IMR-90 (cell line): ENCODE data around the gene SIM2. TPM values are rescaled to one million over a fixed set of nuclear protein-coding genes. Genes with fewer than 3 reads are reported as not detected.

Source experiments
- ATAC-seq: fragments of 200-7000 bp; cut with Tn5 transposase; 2 replicates; pipeline ENCODE4 v1.9.1; 2020; ENCODE audit warnings: low read depth, mild to moderate bottlenecking, moderate library complexity
- BruUV-seq: library from RNA; stranded (reverse); fragments of 400-500 nt; replicated peaks from 2 replicates; lab custom pipeline; 2021; lab: Mats Ljungman, UMichigan
- CTCF ChIA-PET: fragments of 300-600 bp; formaldehyde crosslinking; extraction: SDS; loops from one replicate; lab custom pipeline; 2021; ENCODE audit warnings: antibody characterized with exemption; lab: Yijun Ruan, JAX
- POLR2A ChIA-PET: fragments of 300-600 bp; sonication (Branson Sonifier 250); formaldehyde crosslinking; loops from one replicate; lab custom pipeline; 2022; ENCODE audit warnings: antibody characterized with exemption; ENCODE audit not compliant: unreplicated experiment; lab: Charles Lee
- DNase-seq: peaks from one replicate; pipeline ENCODE4 v3.0.0; 2013
- H2AFZ ChIP-seq: replicated peaks from 2 replicates; pipeline ENCODE3; 2013; ENCODE audit warnings: low read length, mild to moderate bottlenecking; ENCODE audit not compliant: poor library complexity
- H2AK5ac ChIP-seq: 2 replicates; pipeline ENCODE4 v1.6.1; 2013; ENCODE audit warnings: low read depth, low read length, inconsistent platforms
- H2AK9ac ChIP-seq: replicated peaks from 2 replicates; pipeline ENCODE3; 2013; ENCODE audit warnings: mild to moderate bottlenecking, low read depth, low read length, moderate library complexity; ENCODE audit not compliant: poor library complexity
- H2BK120ac ChIP-seq: 2 replicates; pipeline ENCODE4 v1.6.1; 2013; ENCODE audit warnings: low read depth, low read length, inconsistent platforms
- H2BK15ac ChIP-seq: 3 replicates; pipeline ENCODE4 v1.6.1; 2013; ENCODE audit warnings: low read depth, low read length, inconsistent platforms
- H2BK20ac ChIP-seq: 2 replicates; pipeline ENCODE4 v1.6.1; 2013; ENCODE audit warnings: low read depth, mild to moderate bottlenecking, inconsistent platforms, low read length, moderate library complexity
- H2BK5ac ChIP-seq: 2 replicates; pipeline ENCODE4 v1.6.1; 2013; ENCODE audit warnings: mild to moderate bottlenecking, low read depth, low read length, inconsistent platforms; ENCODE audit not compliant: poor library complexity, severe bottlenecking
- H3K14ac ChIP-seq: replicated peaks from 2 replicates; pipeline ENCODE4 v1.6.1; 2013; ENCODE audit warnings: low read depth, low read length, inconsistent platforms
- H3K18ac ChIP-seq: 2 replicates; pipeline ENCODE4 v1.6.1; 2013; ENCODE audit warnings: low read depth, low read length, control low read depth
- H3K23ac ChIP-seq: 2 replicates; pipeline ENCODE4 v1.6.1; 2013; ENCODE audit warnings: low read depth, low read length, inconsistent platforms
- H3K27ac ChIP-seq: 2 replicates; pipeline ENCODE4 v1.5.1; 2013; ENCODE audit warnings: mild to moderate bottlenecking, control low read depth, low read length; ENCODE audit not compliant: insufficient read depth
- H3K27me3 ChIP-seq: 2 replicates; pipeline ENCODE4 v1.6.1; 2013; ENCODE audit warnings: low read length; ENCODE audit not compliant: control insufficient read depth, insufficient read depth
- H3K36me3 ChIP-seq: 2 replicates; pipeline ENCODE4 v1.6.1; 2013; ENCODE audit warnings: low read length, mixed read lengths; ENCODE audit not compliant: control insufficient read depth, insufficient read depth
- H3K4ac ChIP-seq: 2 replicates; pipeline ENCODE4 v1.6.1; 2013; ENCODE audit warnings: low read depth, low read length, inconsistent platforms
- H3K4me1 ChIP-seq: 2 replicates; pipeline ENCODE4 v1.6.1; 2013; ENCODE audit warnings: low read length, mixed read lengths; ENCODE audit not compliant: control insufficient read depth, insufficient read depth
- H3K4me2 ChIP-seq: 2 replicates; pipeline ENCODE4 v1.6.1; 2013; ENCODE audit warnings: low read depth, mild to moderate bottlenecking, control low read depth, low read length, moderate library complexity
- H3K4me3 ChIP-seq: 2 replicates; pipeline ENCODE4 v1.5.1; 2013; ENCODE audit warnings: low read depth, mild to moderate bottlenecking, control low read depth, low read length, moderate library complexity; ENCODE audit not compliant: insufficient read depth
- H3K56ac ChIP-seq: 2 replicates; pipeline ENCODE4 v1.6.1; 2013; ENCODE audit warnings: low read length, inconsistent platforms; ENCODE audit not compliant: insufficient read depth; ENCODE audit errors: extremely low read depth
- H3K79me1 ChIP-seq, 2 experiments: 2 replicates each; pipeline ENCODE4 v1.6.1; 2013; ENCODE audit warnings: low read length in 2 of 2, inconsistent platforms in 1 of 2, low read depth in 1 of 2
- H3K9ac ChIP-seq: 2 replicates; pipeline ENCODE4 v1.6.1; 2013; ENCODE audit warnings: low read depth, low read length, control low read depth
- H3K9me1 ChIP-seq: 2 replicates; pipeline ENCODE4 v1.6.1; 2013; ENCODE audit warnings: low read length, inconsistent platforms; ENCODE audit not compliant: insufficient read depth
- H3K9me3 ChIP-seq: 2 replicates; pipeline ENCODE4 v1.6.1; 2013; ENCODE audit warnings: low read length; ENCODE audit not compliant: control insufficient read depth, insufficient read depth
- H4K20me1 ChIP-seq: 2 replicates; pipeline ENCODE4 v1.6.1; 2013; ENCODE audit warnings: low read length, inconsistent platforms; ENCODE audit not compliant: insufficient read depth
- H4K5ac ChIP-seq: 2 replicates; pipeline ENCODE4 v1.6.1; 2013; ENCODE audit warnings: mild to moderate bottlenecking, low read depth, low read length, control low read depth
- H4K8ac ChIP-seq, 2 experiments: 2 replicates each; pipeline ENCODE4 v1.6.1; 2013; ENCODE audit warnings: low read depth in 2 of 2, low read length in 2 of 2, control low read depth in 1 of 2, inconsistent platforms in 1 of 2
- H4K91ac ChIP-seq: 2 replicates; pipeline ENCODE4 v1.6.1; 2013; ENCODE audit warnings: low read depth, low read length, inconsistent platforms; ENCODE audit not compliant: insufficient read depth
- BHLHE40 ChIP-seq: fragments of 150-350 bp; IDR thresholded peaks from 2 replicates; pipeline ENCODE4 v1.6.1; 2016; ENCODE audit warnings: mild to moderate bottlenecking, low read depth, low read length
- CEBPB ChIP-seq: IDR thresholded peaks from 2 replicates; pipeline ENCODE4 v1.6.1; 2012; ENCODE audit warnings: low read depth, low read length, improper control_type of control experiment
- CHD1 ChIP-seq: IDR thresholded peaks from 2 replicates; pipeline ENCODE4 v1.6.1; 2012; ENCODE audit warnings: low read depth, low read length, improper control_type of control experiment
- CTCF ChIP-seq: conservative IDR thresholded peaks from 2 replicates; pipeline ENCODE4 v1.5.1; 2012; ENCODE audit warnings: mild to moderate bottlenecking, low read depth, low read length, improper control_type of control experiment
- FOS ChIP-seq: fragments of 150-350 bp; IDR thresholded peaks from 2 replicates; pipeline ENCODE4 v1.6.1; 2016; ENCODE audit warnings: low read depth, low read length
- MAFK ChIP-seq: IDR thresholded peaks from 2 replicates; pipeline ENCODE4 v1.6.1; 2012; ENCODE audit warnings: low read depth, low read length, improper control_type of control experiment
- MAZ ChIP-seq: IDR thresholded peaks from 2 replicates; pipeline ENCODE4 v1.6.1; 2012; ENCODE audit warnings: low read depth, mild to moderate bottlenecking, low read length, improper control_type of control experiment, moderate library complexity, borderline replicate concordance
- MXI1 ChIP-seq: IDR thresholded peaks from 2 replicates; pipeline ENCODE4 v1.6.1; 2012; ENCODE audit warnings: low read depth, mild to moderate bottlenecking, low read length, moderate library complexity, borderline replicate concordance
- RAD21 ChIP-seq: IDR thresholded peaks from 2 replicates; pipeline ENCODE4 v1.6.1; 2012; ENCODE audit warnings: low read length, improper control_type of control experiment
- RCOR1 ChIP-seq: IDR thresholded peaks from 2 replicates; pipeline ENCODE4 v1.6.1; 2012; ENCODE audit warnings: mild to moderate bottlenecking, low read length, improper control_type of control experiment; ENCODE audit not compliant: insufficient replicate concordance
- WGBS, 2 experiments: methylation state at CpG; one replicate each; pipeline versions ENCODE4 v1.1.5 to v1.1.7; 2013; ENCODE audit warnings: missing lambda C conversion rate in 2 of 2; ENCODE audit not compliant: insufficient read length in 1 of 2; ENCODE audit errors: extremely low coverage in 2 of 2; 5-methylcytosine and 5-hydroxymethylcytosine counted together
- dilution Hi-C: fragments of 300-500 bp; cut with HindIII; formaldehyde crosslinking; loops from one replicate; pipeline ENCODE4 v1.14.3; 2018; ENCODE audit warnings: low sequenced_read_pairs; ENCODE audit not compliant: unreplicated experiment
- in situ Hi-C: fragments of 300-500 bp; cut with MboI; formaldehyde crosslinking; loops from 3 replicates; pipeline ENCODE4 v1.14.3; 2019; ENCODE audit warnings: low sequenced_read_pairs, inconsistent platforms, mixed read lengths
- intact Hi-C: fragments of 100-400 bp; cut with micrococcal nuclease; formaldehyde crosslinking; loops from 2 replicates; pipeline ENCODE4 v1.10.0; 2022
- polyA plus RNA-seq, 3 experiments: library from polyadenylated mRNA; depleted of rRNA; stranded (reverse); fragments of >200 nt; gene quantifications; 2 replicates each; pipeline ENCODE4 v1.2.3, GENCODE V29; 2012; ENCODE audit warnings: low replicate concordance in 1 of 3
- total RNA-seq: library from RNA; depleted of rRNA; stranded (reverse); fragments of >200 nt; gene quantifications from 2 replicates; pipeline ENCODE4 v1.2.3, GENCODE V29; 2012

Gene SIM2
- total and polyA plus RNA-seq, 2 of the 4 experiments (the other 2 are of a cell fraction), result 2.2 to 7.5 TPM

GRCh38 chr21:36706951-36707762 lies 8.2 kb downstream of the SIM2 start (continued):
- TF ChIP-seq RCOR1 (no peak), BHLHE40 (no peak)

GRCh38 chr21:36707763-36708285 lies 8.9 kb downstream of the SIM2 start:
- Histone ChIP-seq H3K36me3 (no peaks in the 10 kb centered on the region; the same call in 1 of the 2 replicates), H3K9me3 (no peaks in the 10 kb centered on the region; the same call in 1 of the 2 replicates), H3K9me1 (no peaks in the 10 kb centered on the region; the same call in 1 of the 2 replicates), H2AFZ (peak overlapping the region; percentile 49), H4K5ac (no peak overlapping the region), H3K4me1 (no peaks in the 10 kb centered on the region; the same call in 1 of the 2 replicates), H2BK15ac (no peak overlapping the region), H3K56ac (no peak overlapping the region), H3K79me1 (no peaks in the 10 kb centered on the region), H2BK5ac (no peak overlapping the region), H3K4me3 (no peak overlapping the region), H3K27ac (peak overlapping the region; percentile 48; the same call in 1 of the 2 replicates), H3K23ac (no peak overlapping the region; the same call in 1 of the 2 replicates), H2BK20ac (0 out of 2 replicates have a peak overlapping the region, but pooled peaks have one; percentile 16), H4K8ac (peak overlapping the region in 1 of 2 experiments; percentile 33; a peak in 1 of 4 replicates), H3K14ac (no peak overlapping the region), H2AK9ac (peak overlapping the region; percentile 18), H3K27me3 (peaks cover 91% of the 10 kb centered on the region), H3K4me2 (peak overlapping the region; percentile 5; the same call in 1 of the 2 replicates), H4K91ac (no peak overlapping the region), H4K20me1 (peaks cover 28% of the 10 kb centered on the region), H3K4ac (no peak overlapping the region), H3K9ac (no peak overlapping the region), H3K18ac (no peak overlapping the region; the same call in 1 of the 2 replicates), H2AK5ac (no peak overlapping the region), H2BK120ac (peak overlapping the region; percentile 47)
- in situ Hi-C loops (no loop called here), intact Hi-C loops (no loop called here), dilution Hi-C loops (no loop called here)
- ChIA-PET CTCF (no interaction called here), POLR2A (no interaction called here)
- no peak for DNase-seq
- TF ChIP-seq RAD21 (no peak), MAZ (no peak), CTCF (no peak), FOS (no peak), CHD1 (no peak), MXI1 (no peak), RCOR1 (no peak), MAFK (no peak), CEBPB (no peak)
- no peak for ATAC-seq
- no TSS peak for BruUV-seq
- WGBS, 2 experiments, result 11% methylated on average over 16 of the region's 53 CpGs; no CpG with 5 or more reads in 1 of the 2 experiments
